GM21381 (cell line): ENCODE data around the gene MDFIC.
"Not testable (repeated sequence)": the region's sequence is repeated elsewhere in the genome, so short reads cannot be mapped to it uniquely, and the experiment has no call there.

Source experiments
- ATAC-seq: cut with Tn5 transposase; IDR thresholded peaks from one replicate; pipeline ENCODE4 v1.9.1; 2021; ENCODE audit warnings: mild to moderate bottlenecking, moderate library complexity; ENCODE audit not compliant: unreplicated experiment

MDFIC gene, protein sequence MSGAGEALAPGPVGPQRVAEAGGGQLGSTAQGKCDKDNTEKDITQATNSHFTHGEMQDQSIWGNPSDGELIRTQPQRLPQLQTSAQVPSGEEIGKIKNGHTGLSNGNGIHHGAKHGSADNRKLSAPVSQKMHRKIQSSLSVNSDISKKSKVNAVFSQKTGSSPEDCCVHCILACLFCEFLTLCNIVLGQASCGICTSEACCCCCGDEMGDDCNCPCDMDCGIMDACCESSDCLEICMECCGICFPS

DNA sequence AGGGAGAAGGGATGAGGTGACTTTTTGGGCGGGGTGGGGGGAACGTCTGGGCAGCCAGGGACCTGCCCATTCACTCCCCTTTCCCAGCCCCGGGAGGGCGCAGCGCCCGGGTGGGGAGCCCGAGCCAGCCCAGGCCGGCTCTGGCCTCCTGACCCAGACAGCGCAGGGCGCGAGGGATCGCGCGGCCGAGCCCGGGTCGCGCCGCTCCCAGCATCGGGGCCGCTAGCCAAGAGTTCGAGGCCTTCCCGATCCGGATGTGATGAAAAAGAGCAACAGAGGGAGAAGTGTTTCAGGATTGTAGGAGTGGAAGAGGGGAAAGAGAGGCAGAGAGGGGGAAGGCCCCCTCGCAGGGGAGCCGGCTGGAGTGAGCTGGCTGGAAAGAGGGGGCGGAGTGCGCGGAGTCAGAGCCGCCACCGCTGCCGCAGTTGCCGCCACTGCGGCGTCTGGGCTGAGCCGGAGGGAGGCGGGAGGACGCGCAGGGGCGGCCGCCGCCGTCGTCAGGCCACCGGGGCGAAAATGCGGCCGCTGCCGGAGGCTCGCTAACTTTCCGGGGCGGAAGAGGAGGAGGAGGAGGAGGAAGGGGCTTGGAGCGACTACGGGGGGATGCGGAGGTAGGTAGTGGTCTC lies at the start of gene MDFIC:
Gene MDFIC, plus strand, starts transcription at position 69 of the 626 bp plus-strand sequence. CDS start 940 bp downstream, outside the sequence.
- peak; percentile 29 for ATAC-seq

DNA sequence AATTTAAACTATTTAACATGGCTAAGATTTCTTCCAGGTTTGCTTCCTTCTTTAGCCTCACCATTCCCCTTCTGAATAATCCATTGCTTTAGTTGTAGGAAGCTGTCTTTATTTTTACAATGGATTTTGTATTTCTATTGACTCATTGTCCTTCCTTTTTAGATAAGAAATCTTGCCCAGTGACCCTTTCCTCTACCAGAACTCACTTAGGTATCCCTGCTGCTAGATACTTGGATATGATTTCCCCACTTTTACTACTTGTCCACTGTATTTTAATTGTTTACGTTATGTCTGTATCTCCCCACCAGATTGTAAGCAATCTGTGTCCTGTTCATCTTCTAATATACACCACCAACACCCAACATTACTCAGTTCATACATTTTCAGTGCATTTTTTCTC lies 47.7 kb upstream of the MDFIC start:
- no peak for ATAC-seq

DNA sequence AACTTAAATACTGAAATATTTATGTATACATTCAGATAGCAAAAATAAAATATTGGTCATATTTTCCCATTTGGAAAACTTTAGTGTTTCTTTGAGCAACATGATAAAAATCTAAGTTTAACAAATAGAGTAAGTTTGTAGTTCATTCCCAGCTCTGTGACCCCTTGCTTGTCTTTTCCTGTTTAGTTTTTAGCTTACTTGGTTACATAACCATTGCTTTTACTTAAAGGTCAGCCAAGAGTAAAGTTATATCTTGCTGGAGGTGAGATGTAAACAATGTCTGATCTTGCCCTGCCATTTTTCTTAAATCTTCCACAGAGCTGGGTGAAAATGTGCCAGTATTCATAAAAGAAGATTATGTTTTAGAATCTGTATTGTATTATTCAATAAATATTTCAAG lies 46.7 kb upstream of the MDFIC start:
- no peak for ATAC-seq

DNA sequence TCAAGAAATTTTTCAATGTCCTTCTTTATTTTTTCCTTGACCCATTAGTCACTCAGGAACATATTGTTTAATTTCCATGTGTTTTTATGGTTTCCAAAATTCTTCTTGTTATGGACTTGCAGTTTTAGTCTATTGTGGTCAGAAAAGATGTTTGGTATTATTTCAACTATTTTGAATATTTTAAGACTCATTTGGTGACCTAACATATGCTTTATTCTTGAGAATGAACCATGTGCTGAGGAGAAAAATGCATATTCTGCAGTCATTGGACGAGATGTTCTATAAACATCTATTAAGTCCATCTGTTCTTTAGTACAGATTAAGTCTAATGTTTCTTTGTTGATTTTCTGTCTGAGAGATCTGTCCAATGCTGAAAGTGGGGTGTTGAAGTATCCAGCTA lies 42.3 kb upstream of the MDFIC start:
- ATAC-seq = no peak

DNA sequence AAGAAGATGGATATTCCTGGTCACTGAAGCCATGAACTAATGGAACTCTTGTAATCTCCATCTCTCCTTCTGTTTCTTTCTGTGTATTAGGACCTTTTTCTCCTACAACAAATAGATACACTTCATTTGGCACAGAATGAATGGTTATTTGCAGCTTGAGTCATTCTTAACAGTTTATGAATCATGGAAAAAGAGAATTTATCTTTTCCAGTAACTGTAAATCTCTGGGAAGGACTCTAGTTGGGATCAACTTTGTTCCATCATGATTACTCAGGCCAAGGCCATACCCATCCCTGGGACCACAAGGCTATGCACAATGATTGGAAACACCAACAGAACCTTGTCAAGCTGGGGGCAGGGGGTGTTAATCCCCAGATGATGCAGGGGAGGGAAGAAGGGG lies 36.1 kb upstream of the MDFIC start:
- ATAC-seq = no peak

DNA sequence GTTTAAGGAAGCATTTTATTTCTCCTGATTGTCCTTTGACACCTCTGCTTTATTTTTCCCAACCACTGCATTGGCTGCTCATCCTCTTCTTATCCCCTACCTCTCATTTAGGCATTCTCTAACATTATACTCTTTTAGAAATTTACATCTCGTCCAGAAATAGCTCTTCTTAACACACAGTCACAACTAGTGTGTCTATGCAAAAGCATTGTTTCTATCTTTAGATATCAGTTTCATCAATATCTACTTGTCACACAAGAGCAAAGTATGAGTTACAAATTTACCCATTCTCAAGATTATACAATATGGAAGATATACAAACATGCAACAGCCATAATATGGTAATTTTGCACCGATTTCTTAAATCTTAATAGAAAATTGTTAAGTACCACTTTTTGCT lies 35.7 kb upstream of the MDFIC start:
- ATAC-seq = no peak

DNA sequence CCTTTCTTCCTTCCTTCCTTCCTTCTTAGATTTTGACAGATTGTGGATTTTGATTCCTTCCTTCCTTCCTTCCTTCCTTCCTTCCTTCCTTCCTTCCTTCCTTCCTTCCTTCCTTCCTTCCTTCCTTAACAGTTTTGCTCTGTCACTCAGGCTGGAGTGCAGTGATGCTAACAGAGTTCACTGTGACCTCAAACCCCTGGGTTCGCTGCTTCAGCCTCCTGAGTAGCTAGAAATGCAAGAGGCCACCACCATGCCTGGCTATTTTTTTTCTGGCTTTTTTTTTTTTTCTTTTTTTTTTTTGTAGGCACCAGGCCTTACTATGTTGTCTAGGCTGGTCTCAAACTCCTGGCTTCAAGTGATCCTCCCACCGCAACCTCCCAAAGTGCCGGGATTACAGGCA lies 32.8 kb upstream of the MDFIC start:
- ATAC-seq = not testable (repeated sequence)

DNA sequence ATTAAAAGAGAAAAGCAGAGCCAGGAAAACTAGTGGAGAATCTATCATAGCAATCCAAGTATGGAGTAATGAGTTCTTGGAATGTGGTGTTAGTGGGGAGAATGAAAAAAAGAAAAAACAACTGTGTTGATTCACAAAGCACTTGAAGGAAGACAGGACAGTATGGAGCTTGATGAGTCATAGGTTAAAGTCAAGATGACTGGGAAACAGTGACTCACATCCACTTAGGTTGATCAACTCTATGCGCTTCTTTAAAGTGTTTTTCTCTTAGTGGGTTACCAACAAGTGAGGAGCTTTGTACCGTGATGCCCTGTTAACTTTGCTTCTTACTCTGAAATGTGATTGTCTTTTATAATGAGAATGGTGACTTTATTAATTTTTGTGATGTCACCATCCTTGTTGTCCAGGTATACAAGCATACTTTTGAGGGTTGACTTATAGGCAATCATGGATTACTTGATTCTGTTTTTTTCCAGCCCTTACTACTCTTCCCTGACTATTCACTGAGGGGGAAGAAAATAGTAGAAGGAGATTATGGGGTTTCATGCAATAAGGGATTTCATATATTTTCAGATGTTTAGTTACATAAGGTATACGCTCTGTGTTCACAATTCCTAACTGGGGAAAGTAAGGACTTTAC lies 32.1 kb upstream of the MDFIC start:
- peak; percentile 57 for ATAC-seq

DNA sequence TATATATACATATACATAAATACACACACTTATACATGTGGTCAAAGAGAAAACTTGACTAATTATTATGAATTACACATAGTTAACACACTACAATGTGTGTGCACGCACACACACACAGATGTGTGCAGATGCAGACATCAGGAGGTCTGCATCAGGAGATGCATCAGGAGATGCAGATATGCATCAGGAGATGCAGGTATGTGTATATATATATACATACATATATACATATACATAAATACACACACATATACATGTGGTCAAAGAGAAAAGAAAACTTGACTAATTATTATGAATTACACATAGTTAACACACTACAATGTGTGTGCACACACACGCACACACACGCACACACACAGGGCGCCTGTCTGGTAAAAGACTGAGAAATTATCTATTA lies 31.3 kb upstream of the MDFIC start:
- no peak for ATAC-seq

DNA sequence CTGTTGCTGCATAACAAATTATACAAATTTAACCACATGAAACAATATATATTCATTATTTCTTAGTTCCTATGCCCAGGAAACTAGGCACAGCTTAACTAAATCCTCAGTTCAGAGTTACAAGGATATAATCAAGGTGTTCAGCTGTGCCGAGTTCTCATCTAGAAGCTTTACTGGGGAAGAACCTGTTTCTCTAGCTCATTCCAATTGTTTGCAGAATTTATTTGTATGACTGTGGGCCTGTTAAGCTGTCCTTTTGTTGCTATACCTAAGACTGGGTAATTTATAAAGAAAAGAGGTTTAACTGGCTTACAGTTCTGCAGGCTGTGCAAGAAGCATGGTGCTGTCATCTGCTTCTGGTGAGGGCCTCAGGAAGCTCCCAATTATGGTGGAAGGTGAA lies 21.8 kb upstream of the MDFIC start:
- no peak for ATAC-seq

DNA sequence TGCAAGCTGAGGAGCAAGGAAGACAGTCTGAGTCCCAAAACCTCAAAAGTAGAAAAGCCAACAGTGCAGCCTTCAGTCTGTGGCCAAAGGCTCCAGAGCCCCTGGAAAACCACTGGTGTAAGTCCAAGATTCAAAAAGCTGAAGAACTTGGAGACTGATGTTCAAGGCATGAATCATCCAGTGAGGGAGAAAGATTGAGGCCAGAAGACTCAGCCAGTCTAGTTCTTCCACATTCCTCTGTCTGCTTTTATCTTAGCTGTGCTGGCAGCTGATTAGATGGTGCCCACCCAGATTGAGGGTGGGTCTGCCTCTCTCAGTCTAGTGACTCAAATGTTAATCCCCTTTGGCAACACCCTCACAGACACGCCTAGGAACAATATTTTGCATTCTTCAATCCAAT lies 20.1 kb upstream of the MDFIC start:
- no peak for ATAC-seq

DNA sequence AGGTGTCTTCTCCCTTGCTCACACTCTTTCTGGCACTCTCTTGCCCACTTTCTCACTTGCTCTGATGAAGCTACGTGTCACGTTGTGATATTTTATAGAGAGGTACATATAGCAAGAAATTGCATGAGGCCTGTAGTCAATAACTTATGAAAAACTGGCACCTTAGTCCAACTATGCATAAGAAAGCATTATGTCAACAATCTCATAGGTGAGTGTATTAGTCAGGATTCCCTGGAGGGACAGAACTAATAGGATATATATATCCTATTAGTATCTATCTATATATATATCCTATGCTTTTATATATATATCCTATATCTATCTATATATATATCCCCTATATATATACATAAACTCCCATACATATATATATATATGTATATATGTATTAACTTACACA lies 18.8 kb upstream of the MDFIC start:
- no peak for ATAC-seq

DNA sequence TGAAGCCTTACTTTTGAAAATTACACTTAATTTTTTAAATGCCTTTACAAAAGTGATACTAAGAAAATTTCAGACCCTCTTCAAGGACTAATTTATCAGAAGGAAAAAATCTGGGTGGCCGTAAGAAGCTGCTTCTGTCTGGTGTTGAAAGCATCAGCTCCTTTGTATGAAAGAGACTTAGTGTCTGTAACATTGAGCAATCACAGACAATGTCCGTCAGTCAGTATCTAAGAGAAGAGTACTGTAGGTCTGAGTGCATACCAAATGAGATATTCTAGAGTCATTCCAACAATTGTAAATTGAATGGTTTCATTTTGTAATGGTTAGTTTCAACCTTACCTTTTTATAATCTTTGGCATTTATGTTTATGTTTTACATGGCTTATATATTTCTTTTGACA lies 11.1 kb upstream of the MDFIC start:
- ATAC-seq = no peak

DNA sequence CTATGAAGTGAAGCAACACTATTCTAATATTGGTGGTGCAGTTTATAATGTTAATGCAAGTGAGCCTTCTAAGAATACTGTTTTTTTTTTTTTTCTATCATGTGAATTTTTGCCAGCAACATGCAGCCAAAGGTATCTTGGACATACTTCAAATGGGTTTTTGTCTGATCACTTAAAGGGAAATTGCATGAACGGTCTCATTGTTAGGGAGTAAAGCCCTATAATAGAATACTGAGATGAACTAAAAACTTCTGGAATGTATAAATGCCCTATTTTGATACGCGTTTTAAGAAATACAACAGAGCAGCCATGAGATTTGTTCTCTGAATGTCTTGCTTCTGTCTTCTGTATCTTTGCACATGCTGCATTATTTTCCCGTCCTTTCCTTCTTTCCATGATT lies 10.5 kb upstream of the MDFIC start:
- no peak for ATAC-seq

DNA sequence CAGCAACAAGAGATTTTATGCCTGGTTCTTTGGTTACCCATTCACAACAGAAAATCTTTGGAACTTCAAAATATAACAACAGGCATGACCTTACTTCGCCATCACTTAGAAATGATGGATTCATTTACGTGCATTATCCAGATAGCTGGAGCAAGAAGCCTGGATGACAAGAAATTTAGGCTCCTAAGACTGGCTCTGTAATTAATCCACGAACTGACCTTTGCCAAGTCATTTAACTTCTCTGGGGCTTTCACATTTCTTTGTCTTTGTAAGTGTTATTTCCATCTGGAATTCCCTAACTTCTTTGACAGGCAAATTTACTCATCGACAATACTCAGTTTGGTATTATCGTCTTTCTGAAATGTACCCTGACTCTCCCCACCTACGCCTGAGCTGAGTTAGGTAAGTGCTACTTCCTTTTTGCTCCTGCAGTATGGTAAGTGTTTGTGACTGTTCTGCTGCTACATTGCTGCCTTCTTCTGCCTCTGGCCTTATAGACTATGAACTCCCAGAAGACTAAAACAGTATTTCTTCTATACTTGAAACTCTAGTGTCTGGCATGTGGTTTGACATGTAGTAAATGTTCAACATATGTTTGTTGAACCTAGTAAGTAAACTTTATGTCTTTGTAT lies 5.5 kb upstream of the MDFIC start:
- ATAC-seq = peak; percentile 96

DNA sequence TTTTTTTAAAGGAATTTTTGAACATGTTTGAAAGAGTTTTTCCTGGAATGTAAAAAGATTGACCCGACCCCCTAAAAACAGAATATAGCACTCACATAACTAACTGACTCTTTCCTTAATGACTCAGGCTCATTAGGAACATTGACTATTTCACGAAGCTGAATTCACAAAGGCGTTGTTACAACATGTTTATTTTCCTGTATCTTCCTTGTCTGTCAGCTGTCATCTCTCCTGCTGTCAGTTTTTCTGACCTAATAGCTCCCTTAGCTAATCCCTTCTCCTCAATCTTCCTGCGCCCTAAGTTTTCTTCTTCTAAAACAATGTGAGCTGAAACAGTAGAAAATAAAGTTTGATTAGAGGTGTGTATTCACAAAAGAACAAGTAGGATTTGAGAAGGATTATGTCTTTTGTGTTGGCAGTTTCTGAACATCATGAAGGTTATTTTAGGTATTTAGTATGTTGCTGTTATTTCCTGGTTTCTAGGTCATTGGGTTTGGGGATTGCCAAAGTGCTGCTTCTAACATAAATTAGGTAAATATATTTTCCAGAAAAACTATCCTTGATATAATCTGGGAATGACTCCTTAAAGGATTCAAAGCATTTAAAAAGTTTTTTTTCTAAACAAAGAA lies 4.6 kb upstream of the MDFIC start:
- no peak for ATAC-seq

DNA sequence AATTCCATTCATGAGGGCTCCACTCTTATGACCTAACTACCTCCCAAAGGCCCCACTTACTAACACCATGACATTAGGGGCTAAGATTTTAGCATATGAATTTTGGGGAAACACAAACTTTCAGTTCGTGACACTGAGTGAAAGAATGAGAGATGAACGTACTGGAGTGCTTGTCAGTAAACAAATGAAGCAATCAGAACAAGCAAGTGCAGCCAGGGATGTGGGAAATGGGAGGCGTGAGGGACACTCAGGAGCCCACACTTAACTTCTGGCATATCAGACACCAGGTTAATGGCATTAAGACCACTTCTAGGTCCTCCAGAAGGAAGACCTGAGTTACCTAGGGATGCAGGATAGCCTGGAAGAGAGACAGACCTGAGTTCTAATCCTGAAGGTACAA lies 2.3 kb upstream of the MDFIC start:
- no peak for ATAC-seq

DNA sequence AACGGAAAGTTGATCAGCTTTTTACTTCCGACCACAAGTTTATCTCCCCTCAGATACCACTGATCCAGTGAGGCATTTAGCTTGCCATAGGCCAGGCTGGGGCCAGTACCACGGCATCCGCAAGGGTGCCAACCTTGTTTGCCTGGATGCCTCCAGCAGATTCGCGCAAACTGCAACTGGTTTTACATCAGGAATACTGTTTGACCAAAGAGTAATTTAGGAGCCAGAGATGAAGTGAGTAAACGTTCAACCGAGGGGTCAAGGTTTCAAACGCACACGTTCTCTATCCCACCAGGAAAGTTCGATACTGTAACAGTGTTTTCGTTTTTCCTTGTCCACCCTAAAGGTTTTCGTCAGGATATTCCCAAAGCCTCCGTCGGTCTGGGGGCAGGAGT lies 266 bp upstream of the MDFIC start:
- no peak for ATAC-seq

DNA sequence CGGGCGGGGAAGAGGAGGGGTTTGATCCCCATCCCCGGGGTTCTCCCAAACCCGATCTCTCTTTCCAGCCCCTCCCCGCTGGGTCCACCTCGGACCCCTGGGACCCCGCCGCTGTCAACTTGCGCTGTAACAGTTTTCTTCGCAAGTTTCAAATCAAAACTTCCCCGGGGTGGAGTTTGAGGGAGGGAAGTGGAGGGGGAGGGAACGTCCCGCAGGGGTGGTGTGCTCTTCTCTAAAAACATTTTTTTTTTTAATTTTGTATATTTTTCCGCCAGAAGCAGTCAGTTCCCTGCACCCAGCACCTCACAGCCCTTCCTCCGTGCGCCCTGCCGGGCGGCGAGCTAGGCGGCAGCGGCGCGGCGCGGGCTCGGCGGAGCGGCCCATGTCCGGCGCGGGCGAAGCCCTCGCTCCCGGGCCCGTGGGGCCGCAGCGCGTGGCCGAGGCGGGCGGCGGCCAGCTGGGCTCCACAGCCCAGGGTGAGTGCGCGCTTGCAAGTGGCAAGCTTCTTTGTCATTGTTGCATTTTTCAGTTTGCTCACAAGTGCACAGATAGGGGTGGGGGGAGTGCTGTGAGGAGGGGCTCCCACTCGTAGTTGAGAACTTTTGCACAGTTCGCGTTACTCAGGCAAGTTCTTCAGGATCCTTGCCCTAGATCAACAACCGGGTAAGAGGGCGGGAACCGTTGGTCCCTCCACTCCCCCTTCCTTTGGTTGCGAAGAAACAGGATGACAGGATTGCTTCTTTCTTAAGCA lies 933 bp downstream of the MDFIC start:
- peak; percentile 32 for ATAC-seq

DNA sequence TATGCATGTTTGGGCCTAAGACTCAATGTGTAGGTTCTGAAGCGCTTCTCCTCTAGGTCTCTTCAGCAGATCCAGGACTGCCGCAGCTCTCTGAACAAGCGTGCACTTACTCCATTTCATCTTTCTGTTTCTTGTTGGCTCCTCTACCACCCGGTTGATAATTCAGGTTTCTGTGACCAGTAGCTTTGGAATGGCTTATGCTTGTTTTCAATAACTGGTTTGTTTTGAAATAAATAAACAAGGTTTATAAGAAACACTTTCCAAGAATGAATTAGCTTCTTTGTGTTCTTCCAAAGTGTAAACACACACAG lies 1.5 kb downstream of the MDFIC start:
- ATAC-seq = no peak
